CD4-positive, alpha-beta T cell treated with Interleukin-4 for 4 hours (primary cell): ENCODE data around the gene RADIL.

Source experiments
- DNase-seq: peaks from one replicate; pipeline ENCODE4 v3.0.0-alpha.2; 2020

The RADIL gene

DNA sequence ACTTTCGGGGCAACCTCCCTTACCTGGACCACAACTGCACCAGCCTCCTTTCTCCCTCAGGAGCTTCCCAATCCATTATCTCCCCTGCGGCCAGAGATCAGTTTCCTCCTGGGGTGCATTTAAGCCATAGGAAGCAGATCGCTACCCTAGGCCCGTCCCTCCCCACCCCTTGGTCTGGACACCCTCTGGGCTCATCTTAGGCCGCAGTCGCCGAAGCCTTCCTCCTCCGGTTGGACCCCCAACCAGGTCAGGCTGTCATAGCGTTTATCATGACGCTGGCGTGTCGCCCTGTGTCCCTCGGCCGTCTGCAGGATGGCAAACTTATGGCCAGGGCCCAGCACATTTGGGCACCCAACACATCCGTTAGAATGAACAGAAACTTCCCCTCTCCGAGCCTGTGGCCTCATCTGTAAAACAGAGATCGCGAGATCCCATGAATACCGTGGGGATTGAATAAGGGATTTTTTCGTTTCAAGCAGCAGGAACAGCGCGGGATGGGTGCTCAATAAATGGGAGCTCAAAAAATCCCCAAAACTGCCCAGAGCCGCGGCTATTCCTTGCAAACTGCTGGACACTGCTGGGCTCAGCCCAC is 108.8 kb downstream of the RADIL start:
- peak; percentile 24 for DNase-seq

DNA sequence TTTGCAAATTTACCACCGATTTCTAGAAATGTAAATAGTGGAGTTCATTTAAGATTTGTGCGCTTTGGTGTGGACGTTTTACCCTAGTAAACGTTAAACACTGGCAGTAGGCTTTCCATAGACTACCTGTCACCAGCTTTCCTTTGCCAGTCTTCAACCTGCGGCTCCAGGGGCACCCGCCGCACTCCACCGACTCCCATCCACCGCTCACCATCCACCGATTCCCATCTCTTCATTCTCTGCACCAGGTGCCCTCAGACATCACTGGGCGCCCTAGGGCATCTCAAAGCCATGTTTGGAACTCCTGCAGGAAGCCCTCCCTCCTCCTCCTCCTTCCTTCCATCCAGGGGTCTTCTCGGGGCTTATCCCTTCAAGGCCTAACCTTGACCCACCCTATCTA is 109.5 kb downstream of the RADIL start:
- no peak for DNase-seq

DNA sequence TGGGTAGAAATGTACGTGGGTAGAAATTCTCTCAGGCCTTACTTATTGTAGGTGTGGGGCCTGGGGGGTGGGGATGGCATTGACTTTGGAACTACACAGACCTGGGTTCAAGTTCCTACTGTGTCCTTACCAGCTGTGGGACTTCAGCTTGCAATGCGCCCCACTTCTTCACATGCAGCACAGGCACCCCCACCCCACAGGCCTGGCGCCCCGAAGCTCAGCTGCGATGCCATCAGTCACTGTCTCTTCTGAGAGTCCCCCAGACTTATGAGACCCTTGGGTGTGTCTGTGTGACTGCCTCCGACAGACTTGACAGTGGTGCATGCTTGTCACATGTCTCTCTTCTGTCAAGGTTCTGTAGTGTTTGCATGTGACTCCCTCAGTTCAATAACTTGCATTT is 111.2 kb downstream of the RADIL start:
- no peak for DNase-seq

- DNase-seq: no peak
Measured at GRCh38 chr7:4771737-4772136, 111.8 kb downstream of the RADIL start.

GRCh38 chr7:4770886-4771285 is 112.6 kb downstream of the RADIL start:
- no peak for DNase-seq

- no peak for DNase-seq
Measured at GRCh38 chr7:4769761-4770160, 113.8 kb downstream of the RADIL start.

DNA sequence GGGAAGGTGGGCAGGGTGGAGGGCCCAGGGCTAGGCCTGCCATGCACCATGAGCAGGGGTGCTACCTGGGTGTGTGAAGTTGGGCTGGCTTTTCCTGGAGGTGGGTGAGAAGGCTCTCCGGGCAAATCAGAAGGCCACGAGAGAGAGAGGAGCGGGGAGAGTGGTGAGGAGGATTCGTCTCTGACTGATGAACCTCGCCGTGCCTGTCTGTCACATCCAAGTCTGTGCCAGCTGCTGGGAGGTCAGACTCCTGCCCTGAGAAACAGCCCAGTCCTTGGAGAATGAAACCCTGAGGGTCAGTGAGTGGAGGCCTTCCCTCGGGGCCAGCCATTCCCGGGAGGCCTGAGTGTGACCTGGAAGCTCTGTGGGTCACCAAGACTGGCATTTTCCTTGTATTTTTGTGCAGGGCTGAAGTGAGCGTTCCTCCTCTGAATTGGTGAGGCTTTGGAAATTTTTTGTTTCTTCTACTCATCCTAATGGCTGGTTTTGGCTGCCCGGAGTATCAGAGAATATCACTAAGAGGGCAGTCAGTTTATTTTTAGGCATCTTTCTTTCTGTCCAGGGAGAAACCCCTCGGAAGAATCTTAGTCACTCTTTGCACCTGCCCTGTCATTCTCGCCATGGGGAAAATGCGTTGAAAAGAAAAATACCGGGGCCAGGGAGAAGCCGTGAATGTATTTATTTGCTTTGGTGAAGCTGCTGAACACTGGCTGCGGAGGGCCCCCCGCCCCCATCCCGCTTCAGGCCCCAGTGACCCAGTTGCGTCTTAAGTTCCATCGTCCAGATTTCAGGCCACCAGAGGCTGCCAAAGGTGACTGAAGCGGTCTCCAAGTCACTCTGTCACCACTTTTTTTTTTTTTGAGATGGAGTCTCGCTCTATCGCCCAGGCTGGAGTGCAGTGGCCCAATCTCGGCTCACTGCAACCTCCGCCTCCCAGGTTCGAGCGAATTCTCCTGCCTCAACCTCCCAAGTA is 114.6 kb downstream of the RADIL start:
- no peak for DNase-seq

GRCh38 chr7:4766666-4767519 is 116.6 kb downstream of the RADIL start:
- no peak for DNase-seq

GRCh38 chr7:4765776-4766490 is 117.6 kb downstream of the RADIL start:
- DNase-seq: no peak

GRCh38 chr7:4764402-4765007 is 119.0 kb downstream of the RADIL start:
- DNase-seq: no peak

GRCh38 chr7:4763794-4764185 is 119.7 kb downstream of the RADIL start:
- DNase-seq: no peak

- DNase-seq: no peak
Measured at GRCh38 chr7:4763091-4763793, 120.3 kb downstream of the RADIL start.

GRCh38 chr7:4762121-4763055 is 121.1 kb downstream of the RADIL start:
- DNase-seq: no peak

DNA sequence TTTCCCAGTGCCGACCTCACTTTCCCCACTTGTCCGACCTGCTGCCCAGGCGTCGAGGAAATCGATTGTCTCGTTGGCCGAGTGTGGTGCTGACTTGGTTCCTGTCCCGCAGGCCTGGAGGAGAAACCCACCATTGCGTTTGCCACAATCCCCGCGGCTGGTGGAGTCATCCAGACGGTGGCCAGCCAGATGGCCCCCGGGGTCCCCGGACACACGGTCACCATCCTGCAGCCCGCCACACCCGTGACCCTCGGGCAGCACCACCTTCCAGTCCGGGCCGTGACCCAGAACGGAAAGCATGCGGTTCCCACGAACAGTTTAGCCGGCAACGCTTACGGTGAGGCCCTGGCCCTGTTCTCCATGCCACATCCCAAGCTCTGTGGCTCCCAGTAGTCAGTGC is 122.6 kb downstream of the RADIL start:
- DNase-seq: no peak

DNA sequence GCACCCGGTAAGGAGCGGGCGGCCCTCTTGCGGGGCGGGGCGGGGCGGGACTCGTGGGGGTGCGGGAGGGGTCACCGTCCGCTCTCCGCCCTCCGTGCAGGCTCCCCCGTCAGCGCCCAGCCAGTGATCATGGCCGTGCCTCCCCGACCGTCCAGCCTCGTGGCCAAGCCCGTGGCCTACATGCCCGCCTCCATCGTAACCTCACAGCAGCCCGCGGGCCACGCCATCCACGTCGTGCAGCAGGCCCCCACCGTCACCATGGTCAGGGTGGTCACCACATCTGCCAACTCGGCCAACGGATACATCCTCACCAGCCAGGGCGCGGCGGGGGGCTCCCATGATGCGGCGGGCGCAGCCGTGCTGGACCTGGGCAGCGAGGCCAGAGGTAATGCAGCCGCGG is 124.3 kb downstream of the RADIL start:
- no peak for DNase-seq

DNA sequence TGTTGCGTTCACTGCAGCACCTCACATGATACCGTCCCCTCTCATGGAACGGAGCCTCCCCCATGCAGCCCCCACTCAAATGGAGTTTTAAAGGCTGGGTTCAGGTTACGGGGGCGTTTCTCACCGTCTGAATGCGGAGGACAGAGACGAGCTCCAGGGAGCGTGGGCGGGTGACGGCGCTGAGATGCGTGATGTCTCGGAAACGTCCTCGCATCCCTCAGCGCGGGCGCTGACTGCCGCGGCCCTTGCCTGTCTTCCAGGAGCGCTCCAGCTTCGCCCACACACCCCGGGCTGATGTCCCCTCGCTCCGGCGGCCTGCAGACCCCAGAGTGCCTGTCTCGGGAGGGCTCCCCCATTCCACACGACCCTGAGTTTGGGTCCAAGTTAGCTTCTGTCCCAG is 124.7 kb downstream of the RADIL start:
- DNase-seq: no peak

- no peak for DNase-seq
Measured at GRCh38 chr7:4758111-4758510, 125.4 kb downstream of the RADIL start.

DNA sequence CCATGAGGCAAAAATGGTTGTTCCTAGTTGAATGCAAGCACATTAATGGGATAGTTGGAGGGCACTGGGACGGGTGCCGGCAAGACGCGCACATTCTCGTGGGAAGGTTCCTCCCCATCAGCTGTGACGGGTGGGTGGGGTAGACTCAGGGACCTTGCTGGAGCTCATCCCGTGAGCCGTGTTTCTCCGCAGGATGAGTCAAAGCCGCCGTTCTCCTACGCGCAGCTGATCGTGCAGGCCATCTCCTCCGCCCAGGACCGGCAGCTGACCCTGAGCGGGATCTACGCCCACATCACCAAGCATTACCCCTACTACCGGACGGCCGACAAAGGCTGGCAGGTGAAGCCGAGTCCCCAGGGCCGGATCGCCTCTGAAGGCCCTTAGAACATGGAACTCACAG is 128.5 kb downstream of the RADIL start:
- no peak for DNase-seq

DNA sequence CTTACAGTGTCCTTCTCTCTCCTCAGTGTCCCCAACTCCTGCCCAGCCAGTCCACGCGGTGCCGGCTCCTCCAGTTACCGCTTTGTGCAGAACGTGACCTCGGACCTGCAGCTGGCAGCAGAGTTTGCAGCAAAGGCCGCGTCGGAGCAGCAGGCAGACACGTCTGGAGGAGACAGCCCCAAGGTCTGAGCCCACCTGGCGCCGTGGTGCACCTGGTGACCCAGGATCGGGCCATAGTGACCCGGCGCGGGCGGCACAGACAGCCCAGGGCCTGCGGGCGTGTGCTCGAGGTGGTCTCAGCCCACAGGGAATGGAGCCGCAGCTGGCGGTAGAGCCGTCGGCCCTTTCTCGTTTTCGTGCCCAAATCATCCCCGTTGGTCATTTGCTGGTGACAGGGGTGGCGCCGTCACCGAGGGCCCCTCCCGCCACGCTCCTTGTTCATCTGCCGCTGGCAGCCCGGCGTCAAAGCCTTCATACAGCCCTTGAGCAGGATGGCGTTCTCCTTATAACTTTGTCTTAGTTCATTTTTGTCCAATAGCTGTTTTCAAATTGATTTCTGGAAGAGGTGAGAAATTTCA is 129.0 kb downstream of the RADIL start:
- DNase-seq: no peak
